NCI-H1694 treated with DMSO at 0.1 percent for 48 hours (cell line): ENCODE results near the gene ST3GAL2.
"Not testable (repeated sequence)": the region's sequence is repeated elsewhere in the genome, so short reads cannot be mapped to it uniquely, and the experiment has no call there.

Source experiments
- DNase-seq: peaks from one replicate; lab custom pipeline; 2025; lab: John Stamatoyannopoulos, UW

ST3GAL2 gene

GRCh38 chr16:70386289-70386986 lies 52.5 kb downstream of the ST3GAL2 start:
- DNase-seq = not testable (repeated sequence)

GRCh38 chr16:70383421-70383960 lies 55.4 kb downstream of the ST3GAL2 start:
- DNase-seq = no peak

- no peak for DNase-seq
Observed at GRCh38 chr16:70381604-70382342, 57.1 kb downstream of the ST3GAL2 start.

GRCh38 chr16:70380919-70381603 lies 57.8 kb downstream of the ST3GAL2 start:
- DNase-seq = peak; percentile 84

GRCh38 chr16:70380248-70380918 lies 58.5 kb downstream of the ST3GAL2 start:
- no peak for DNase-seq

- DNase-seq = no peak
Observed at GRCh38 chr16:70378869-70379493, 59.9 kb downstream of the ST3GAL2 start.

- DNase-seq = no peak
Observed at GRCh38 chr16:70377782-70378181, 61.1 kb downstream of the ST3GAL2 start.

GRCh38 chr16:70375636-70376611 lies 63.0 kb downstream of the ST3GAL2 start:
- peak; percentile 86 for DNase-seq

GRCh38 chr16:70374213-70374612 lies 64.7 kb downstream of the ST3GAL2 start:
- no peak for DNase-seq

GRCh38 chr16:70372921-70373728 lies 65.8 kb downstream of the ST3GAL2 start:
- DNase-seq = no peak

GRCh38 chr16:70370924-70371323 lies 68.0 kb downstream of the ST3GAL2 start:
- no peak for DNase-seq

GRCh38 chr16:70370145-70370544 lies 68.8 kb downstream of the ST3GAL2 start:
- not testable (repeated sequence) for DNase-seq

GRCh38 chr16:70364399-70364798 lies 74.5 kb downstream of the ST3GAL2 start:
- DNase-seq = no peak

- no peak for DNase-seq
Observed at GRCh38 chr16:70359552-70359951, 79.3 kb downstream of the ST3GAL2 start.

GRCh38 chr16:70349783-70350182 lies 89.1 kb downstream of the ST3GAL2 start:
- DNase-seq = no peak

- DNase-seq = no peak
Observed at GRCh38 chr16:70348991-70349390, 89.9 kb downstream of the ST3GAL2 start.

- no peak for DNase-seq
Observed at GRCh38 chr16:70345840-70346239, 93.1 kb downstream of the ST3GAL2 start.

GRCh38 chr16:70342016-70342415 lies 96.9 kb downstream of the ST3GAL2 start:
- no peak for DNase-seq

GRCh38 chr16:70341600-70341999 lies 97.3 kb downstream of the ST3GAL2 start:
- no peak for DNase-seq

- no peak for DNase-seq
Observed at GRCh38 chr16:70337814-70338213, 101.1 kb downstream of the ST3GAL2 start.
